NCI-H69 (cell line): Measurements from ENCODE around the gene THRB.
A peak's percentile ranks its signal among the peaks of the same experiment; 100 is the strongest.
"Not testable (repeated sequence)": the region's sequence is repeated elsewhere in the genome, so short reads cannot be mapped to it uniquely, and the experiment has no call there.

Source experiments
- DNase-seq: peaks from one replicate; lab custom pipeline; 2025; lab: John Stamatoyannopoulos, UW

The THRB gene

DNA sequence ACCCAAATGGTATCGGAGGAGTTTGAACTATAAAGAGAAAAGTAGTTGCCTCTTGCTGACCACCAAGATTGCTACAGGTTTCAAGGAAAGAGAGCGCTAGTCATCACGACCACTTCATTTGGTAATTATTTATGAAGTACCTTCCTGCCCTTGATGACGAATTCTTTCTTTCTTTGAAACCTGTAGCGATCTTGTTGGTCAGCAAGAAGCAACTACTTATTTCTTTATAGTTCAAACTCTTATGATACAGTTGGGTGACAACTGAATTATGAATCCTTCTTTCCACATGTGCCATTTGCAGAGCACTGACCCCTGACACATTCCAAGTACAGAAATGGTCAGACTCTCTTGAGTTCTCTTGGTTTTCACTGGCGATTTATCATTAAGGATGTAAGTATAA, 46.8 kb downstream of the THRB start:
- DNase-seq: no peak

DNA sequence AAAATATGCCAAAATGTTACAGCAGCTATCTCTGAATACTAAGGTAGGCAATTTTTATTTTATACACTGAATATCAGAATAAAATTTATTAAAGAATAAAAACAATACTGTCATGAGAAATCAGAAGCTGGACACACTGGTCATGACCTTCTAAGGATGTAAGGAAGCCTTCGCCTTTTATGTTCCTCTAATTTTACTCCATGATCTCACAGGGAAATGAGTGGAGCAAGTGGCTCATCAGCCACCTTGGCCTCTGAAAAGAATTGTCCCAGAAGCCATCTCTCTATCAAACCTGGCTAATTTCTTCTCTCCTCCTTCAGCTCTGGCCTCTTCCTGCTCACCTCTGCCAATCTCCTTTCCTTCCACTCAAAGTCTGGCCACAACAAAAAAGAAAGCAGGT, 48.6 kb downstream of the THRB start:
- DNase-seq: no peak

DNA sequence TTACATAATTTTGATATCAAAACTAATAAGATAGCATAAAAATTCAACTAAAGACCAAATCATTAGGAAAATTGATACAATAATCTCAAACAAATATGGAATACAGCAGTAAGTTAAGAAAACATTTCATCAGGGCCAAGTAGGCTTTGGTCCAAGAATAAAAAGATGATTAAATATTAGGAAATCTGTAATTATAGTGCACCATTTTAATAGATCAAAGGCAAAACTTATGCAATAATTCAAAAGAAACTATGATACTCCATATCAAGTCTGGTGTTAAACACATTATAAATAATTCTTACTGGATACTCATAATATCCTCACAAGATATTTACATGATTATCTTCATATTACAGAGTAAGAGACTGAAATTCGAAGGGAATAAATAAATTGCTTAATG, 51.2 kb downstream of the THRB start:
- DNase-seq: no peak

DNA sequence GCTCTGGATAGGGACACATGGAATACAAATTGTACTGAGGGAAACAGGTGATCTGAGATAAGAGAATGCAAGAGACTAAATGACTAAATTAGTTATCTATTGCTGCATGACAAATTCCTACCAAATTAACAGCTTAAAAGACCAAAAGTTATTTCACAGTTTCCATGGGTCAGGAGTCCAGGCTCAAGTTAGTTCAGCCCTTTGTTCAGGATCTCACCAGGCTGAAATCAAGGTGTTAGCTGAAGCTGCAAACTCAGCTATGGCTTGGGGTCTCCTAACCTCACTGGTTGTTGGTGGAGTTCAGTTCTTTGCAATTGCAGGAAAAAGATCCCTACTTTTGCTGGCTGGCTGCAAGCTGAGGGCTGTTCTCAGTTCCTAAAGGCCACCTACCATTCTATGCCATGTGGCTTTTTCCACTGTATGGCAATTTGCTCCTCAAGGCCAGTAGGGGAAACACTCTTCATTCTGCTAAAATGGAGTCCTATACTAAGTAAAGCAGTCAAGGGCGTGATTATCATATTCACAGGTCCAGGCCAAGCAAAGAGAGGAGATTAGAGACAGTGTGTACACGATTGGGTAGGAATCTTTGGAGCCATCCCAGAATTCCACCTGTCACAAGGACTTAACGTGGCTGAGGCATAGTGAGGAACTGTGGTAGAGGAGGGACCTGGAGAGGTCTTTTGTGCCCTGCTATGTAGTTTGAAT, 53.7 kb downstream of the THRB start:
- no peak for DNase-seq

DNA sequence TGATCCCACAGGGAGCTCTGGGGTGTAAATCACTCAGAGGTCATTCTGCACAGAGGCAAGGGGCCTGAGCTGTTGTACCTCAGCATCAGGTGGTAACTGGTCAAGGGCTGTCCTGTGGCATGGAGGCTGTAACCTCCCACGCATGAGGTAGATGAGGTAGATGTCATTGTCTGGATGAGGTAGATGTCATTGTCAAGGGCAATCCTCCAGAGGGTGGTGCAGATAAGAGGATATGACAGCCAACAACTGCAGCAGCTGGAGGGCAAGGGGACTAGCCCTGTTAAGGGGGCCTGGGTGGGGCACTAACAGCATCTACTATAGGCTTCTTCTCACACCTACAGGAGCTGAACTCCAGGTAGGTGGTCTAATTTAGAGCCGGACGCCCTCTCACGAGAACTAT, 55.6 kb downstream of the THRB start:
- no peak for DNase-seq

DNA sequence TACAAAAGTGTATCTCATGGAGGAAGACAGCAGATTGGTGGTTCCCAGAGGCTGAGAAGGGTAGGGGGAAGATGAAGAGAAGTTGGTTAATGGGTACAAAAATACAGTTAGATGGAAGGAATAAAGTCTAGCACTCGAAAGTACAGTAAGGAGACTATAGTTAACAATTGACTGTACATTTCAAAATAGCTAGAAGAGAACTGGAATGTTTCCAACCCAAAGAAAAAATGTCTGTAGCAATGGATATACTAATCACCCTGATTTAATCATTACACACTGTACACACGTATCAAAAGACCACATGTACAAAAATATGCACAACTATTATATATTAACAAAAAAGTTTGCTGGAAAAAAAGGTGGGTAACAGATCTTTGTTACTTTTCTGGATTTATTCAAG, 57.3 kb downstream of the THRB start:
- DNase-seq: no peak

DNA sequence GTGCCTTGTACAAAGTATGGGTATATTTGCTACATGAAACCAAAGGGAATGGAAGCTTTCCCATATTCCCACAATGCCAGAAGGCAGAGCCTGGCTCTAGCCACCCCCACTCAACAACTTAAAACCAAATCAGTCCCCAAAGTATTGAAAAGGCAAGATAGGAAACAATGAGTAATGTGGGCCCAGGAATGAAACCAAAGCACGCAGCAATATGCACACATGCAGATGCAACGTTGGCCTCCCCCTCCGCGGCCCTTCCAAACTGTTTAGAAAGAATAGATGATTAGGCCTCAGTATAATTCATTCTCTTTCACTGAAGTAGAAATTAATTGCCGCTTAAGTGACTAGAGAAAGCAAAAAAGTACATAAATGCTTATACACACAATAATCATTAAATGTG, 59.1 kb downstream of the THRB start:
- no peak for DNase-seq

DNA sequence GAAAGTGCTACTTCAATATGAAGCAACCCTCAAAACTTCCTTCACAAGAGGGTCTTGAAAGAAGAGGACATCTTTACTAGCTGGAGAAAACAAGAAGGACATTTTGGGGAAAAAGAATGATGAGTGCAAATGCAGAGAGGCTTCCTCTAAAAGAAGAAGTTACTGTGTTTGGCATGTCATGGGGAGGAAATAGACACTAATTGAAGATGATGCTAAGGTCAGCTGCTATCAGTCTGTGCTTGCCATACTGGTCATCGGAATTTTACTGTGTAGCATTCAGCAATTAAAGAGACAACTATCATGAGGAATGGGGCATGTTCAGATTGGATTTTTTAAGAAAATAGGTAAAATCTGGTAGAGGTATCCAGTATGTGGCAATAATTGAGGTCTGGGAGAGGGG, 60.0 kb downstream of the THRB start:
- DNase-seq: no peak

DNA sequence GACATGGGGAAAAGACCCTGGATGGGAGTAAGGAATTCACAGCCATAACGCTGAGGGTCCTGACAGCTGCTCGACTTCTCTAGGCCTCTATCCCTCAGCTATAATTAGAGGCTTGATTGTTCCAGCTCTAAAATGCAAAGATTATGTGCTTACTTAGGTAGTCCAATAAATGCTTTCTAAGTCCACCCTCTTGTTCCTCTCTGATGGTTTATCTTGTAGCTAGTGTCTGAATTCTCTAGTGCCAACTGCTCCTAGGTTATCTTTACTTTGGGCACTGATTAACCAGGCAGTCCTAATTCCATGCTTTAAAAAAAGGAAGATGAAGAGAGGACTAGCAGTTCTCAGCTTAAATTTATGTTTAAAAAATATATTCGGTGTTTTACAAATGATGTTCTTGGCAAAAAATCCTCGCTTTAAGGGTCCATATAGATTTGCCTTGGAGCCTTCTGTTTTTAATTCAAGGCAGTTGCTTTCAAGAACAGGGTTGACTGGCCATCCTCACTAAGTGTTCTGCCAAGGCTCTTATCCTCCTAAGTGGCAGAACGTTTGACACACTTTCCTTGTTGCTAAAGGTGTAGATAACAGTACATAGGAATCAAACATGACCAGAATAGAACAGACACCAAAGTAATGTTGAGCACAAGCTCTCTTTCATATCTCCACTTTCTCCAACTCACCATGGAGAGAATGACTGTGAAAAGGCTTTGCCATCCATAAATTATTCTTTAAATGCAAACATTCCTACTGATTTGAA, 60.6 kb downstream of the THRB start:
- peak; percentile 14 for DNase-seq

DNA sequence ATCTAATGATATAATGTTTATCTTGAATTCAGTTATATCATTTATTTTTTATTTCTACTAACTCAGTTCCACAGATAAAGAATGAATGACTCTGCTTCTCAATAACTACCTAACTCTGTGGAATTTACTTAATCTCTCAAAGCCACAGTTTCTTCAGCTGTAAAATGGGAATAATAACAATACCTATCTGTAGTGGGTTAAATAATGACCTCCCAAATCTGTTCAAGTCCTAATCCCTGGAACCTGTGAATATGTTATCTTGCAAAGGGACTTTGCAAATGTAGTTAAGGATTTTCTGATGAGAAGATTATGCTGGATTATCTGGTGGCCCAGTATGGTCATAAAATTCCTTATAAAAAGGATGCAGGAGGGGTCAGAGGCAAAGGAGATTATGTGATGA, 61.7 kb downstream of the THRB start:
- no peak for DNase-seq

DNA sequence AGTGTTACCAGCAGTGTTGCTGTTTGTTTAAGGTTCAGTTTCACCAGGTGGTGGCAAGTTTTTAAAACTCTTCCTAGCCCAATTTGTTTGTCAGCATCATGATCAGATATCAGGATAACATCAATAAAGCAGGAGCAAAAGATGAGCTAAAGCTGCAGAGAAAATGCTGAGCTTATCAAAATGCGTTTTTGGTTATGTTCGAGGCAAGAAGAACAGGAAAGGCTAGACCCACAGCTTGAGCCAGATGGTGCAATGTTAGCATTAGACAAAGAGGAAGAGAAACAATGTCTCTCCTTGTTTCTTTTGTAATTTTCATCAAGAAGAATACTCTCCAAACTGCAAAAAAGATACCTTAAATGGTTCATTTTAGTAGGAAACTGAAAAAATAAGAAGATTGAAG, 66.2 kb downstream of the THRB start:
- peak; percentile 46 for DNase-seq

DNA sequence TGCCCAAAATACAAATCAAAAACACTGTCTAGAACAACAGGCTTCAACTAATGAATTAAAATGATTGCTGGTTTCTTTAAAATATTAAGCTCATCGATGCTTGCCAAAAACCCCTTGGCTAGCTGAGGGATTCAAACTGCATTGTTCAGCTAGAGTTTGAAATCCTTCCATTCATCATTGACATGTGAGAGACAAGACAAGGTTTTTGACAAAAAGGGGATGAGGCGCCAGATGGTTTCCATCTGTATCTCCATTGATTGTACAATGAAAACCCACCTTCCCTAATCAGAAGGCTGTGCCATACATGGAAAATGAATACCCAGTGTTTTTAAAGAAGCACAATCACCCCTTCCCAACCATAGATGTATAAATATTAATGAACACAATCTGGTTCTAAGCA, 67.8 kb downstream of the THRB start:
- DNase-seq: peak; percentile 1

DNA sequence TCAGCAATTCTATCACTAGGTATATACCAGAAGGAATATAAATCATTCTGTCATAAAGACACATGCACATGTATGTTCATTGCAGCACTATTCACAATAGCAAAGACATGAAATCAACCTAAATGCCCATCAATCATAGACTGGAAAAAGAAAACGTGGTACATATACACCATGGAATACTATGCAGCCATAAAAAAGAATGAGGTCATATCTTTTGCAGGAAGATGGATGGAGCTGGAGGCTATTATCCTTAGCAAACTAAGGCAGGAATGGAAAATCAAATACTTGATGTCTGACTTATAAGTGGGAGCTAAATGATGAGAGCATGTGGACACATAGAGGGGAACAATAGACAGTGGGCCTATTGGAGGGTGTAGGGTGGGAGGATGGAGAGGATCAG, 73.8 kb downstream of the THRB start:
- DNase-seq: not testable (repeated sequence)

DNA sequence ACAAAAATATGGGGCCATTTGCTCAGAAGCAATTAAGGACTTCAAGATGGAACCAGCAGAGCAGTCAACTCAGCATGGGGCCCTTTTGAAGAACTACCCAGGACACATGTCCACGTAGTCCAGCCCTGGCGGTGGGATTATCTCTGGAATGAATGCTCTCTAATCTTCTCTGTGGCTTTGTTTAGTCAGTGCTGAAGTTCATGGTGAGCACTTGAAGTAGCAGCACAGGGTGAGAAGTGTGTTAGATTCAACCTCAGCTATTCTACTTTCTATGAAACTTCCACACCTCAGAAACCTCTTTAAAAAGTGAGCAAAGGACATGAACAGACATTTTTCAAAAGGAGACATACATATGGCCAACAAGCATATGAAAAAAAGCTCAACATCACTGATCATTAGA, 74.4 kb downstream of the THRB start:
- DNase-seq: no peak

DNA sequence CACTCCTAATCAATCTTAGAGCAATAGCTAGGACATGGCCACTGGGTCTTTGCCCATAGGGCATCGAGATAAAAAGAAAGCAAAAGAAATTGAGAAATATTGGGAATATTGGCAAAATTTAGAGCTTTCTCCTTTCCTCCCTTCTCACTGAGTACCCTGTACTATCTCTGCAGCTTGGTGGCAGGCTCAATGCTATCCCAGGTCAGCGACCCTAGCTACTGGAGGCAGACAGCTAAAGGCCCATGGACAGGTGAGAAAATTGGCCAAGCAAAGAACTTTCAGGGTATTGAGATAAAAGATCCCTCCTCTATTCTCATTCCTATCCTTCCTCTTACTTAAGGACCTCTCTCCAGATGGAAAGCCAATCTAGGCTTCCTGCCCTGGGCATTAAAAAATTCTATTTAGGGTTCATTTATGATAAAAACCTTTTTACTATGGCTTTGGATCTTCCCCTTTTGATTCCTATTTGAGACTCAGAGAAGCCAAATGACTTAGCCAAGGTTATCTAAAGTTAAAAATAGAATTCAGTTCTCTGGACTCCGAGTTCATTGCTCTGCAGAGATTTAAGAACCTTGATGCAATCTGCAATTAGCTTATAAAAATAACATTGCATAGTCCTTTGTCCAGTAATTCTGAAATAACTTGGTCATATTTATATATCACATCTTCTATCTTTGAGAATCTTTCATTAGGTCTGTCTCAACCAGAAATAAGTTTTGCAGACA, 75.4 kb downstream of the THRB start:
- no peak for DNase-seq

DNA sequence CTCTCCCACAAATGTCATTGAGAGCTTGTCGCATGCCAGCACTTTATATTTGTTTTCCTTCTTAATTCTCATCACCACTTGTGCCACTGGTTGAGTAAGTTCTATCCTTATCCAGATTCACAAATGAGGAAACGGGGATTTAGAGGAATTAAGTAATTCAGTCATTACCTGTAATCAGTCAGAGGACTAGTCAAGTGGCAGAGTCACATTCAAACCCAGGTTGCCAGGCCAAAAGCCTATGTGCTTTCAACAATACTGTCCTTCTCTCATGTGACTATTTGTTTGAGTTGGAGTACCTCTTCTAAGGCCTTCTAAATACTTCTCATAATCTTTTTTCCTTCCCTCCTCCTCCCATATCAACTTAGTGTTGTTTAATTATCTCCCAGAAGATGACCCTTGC, 76.9 kb downstream of the THRB start:
- no peak for DNase-seq

DNA sequence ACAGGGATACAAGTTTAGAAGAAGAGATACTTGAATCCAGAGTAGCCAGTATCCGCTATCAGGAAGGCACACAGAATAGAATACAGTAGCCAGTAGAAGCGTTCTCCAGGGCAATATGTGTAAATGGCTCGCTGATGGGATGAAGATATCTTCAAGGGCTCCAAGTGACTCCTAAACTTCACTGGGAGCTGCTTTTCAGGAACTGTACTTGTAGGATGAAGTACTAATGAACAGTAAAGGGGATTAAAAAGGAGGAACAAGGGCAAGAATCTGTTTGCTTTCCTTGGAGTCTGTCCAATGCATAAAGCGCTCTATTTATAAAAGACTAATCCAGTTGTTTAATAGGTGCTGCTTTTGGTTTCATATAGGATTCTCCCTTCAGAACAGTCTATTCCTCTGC, 78.4 kb downstream of the THRB start:
- DNase-seq: no peak

DNA sequence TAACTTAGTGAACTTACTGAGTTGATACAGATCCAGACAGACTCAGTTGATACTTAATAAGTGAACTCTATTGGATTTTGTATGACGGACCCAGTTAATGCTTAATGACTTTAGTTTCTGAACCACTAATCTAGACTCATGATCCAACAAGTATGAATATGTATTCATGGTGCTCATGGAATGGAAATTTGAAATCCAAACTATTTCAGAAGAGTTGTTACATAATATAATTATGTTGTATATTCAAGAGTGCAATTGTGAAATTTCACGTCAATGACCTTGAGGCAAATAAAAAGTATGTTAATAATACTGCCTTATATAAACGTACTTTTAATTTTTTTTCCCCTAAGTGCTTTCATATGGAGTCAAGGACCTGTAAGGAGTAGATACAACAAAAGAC, 78.8 kb downstream of the THRB start:
- no peak for DNase-seq

DNA sequence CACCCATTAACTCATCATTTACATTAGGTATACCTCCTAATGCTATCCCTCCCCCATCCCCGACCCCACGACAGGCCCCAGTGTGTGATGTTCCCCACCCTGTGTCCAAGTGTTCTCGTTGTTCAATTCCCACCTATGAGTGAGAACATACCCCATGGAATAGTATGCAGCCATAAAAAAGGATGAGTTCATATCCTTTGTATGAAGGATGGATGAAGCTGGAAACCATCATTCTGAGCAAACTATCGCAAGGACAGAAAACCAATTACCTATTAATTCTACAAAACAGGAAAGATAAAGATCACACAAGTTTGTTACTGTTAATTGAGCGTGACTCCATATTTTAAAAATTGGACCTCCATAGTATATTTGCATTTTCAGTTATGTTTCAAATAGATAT, 81.0 kb downstream of the THRB start:
- not testable (repeated sequence) for DNase-seq

DNA sequence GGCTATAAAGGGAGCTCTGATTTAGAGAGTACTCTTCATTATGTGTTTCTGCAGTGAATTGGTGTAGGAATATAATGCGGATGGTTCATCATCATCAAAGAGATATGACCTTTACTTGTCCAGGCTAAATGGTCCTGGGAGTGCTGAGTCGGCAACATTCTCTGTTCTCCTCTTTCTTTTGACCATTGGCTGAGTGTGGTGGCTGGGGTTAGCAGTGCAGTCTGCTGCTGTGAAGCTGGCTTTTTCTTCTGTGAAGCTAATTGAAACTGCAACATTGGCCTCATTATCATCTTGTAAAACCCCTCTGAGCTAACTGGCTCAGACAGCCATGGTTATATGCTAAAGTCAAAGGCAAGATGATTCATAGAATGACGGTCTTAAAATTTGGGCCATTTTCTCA, 83.8 kb downstream of the THRB start:
- no peak for DNase-seq

DNA sequence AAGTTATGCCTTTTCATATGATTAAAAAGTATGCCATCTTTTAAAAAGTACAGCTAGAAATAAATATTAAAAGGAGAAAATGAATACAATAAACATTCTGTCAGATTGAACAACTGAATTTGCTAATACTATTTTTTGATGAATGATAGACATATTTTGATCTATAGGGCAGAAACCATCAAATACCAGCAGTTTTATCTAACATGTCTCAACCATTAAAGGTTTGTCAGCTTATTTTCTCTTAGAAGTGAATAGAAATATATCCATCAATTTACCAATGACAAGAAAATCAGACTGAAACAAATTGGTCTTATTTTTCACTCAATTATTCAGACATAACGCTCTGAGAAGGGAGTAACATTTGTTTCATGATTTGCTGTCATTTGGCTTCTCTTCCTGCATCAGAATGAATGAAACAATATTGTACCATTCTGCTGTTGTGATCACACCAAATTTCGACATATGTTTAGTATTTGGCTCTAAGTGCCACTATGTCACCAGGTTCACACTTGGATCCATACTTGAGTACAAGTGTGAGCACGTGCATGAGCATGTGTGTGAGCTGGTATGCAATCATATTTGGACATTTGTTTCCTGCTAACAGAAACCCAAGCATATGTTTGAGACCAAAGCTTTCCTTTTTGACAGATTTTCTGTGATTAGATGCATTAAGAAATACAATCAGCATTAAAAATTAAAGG, 86.5 kb downstream of the THRB start:
- no peak for DNase-seq

DNA sequence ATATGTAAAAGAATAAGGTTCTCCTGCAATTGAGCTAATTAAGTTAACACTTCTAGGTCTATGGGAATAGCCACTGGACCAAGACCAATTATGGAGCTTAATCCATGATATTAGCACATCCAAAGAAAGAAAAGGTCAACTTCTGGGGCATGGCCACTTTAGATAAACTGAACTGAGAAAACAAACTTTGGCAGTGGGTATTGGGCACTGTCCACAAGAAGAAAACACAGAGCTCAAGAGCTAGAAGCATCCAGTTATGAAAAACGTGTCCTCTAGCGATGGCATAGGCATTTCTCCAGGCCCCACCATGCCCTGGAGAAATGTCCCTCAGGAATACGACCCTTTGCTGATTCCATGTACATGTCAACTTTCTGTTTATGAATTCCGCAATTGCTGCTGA, 87.8 kb downstream of the THRB start:
- DNase-seq: no peak

DNA sequence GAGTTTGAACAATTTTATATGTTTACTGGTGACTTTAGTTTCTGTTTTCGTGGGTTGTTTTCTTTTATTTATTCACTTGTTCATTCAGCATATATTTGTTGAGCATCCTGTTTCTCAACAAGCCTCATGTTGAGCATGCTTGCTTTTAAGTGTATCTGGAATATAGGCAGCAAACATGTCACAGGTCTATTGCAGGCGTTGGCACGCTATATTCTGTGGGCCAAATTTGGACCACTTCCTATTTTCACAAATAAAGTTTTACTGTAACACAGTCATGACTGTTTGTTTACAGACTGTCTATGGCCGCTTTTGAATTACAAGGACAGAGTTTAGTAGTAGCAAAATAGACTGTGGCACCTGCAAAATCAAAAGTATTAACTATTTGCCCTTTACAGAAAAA, 89.6 kb downstream of the THRB start:
- DNase-seq: no peak
